HFFc6 (cell line): Measurements from ENCODE around the gene KRT72. TPM values are rescaled to one million over a fixed set of nuclear protein-coding genes. Genes with fewer than 3 reads are reported as not detected.
"Not testable (repeated sequence)": the region's sequence is repeated elsewhere in the genome, so short reads cannot be mapped to it uniquely, and the experiment has no call there.

ENCODE experiments used
- DNase-seq: peaks from one replicate; pipeline ENCODE4 v3.0.0-alpha.2; 2018
- H3K27ac Mint-ChIP-seq: 2 replicates; pipeline ENCODE4 v1.8.0; 2020; ENCODE audit warnings: mild to moderate bottlenecking, mixed read lengths
- H3K27me3 Mint-ChIP-seq: 2 replicates; pipeline ENCODE4 v1.8.0; 2021; ENCODE audit warnings: mild to moderate bottlenecking, moderate library complexity, mixed read lengths; ENCODE audit not compliant: insufficient read depth
- H3K36me3 Mint-ChIP-seq: 2 replicates; pipeline ENCODE4 v1.8.0; 2021; ENCODE audit warnings: low read depth, mixed read lengths
- H3K4me1 Mint-ChIP-seq: 2 replicates; pipeline ENCODE4 v1.8.0; 2020; ENCODE audit warnings: low read depth, mixed read lengths
- H3K4me3 Mint-ChIP-seq: 2 replicates; pipeline ENCODE4 v1.8.0; 2020; ENCODE audit warnings: mild to moderate bottlenecking, moderate library complexity, mixed read lengths
- H3K9me3 Mint-ChIP-seq: 2 replicates; pipeline ENCODE4 v1.8.0; 2020; ENCODE audit warnings: mild to moderate bottlenecking, mixed read lengths
- total RNA-seq, 6 experiments: library from RNA; stranded (reverse); fragmentation: NEBNext Ultra II Directional; extraction: Animal tissue kit (Norgen Biotek cat#: 25700); gene quantifications; 2 replicates in 1 of 6; 3 replicates in 5 of 6; pipeline ENCODE4 v1.2.3, GENCODE V29; 2021
- TF ChIP-seq, protein P1 (sequence below): fragments of 200-600 bp; sonication (generic); IDR thresholded peaks from 2 replicates; pipeline ENCODE4 v1.5.0; 2021; ENCODE audit warnings: antibody characterized with exemption, mild to moderate bottlenecking

KRT72 gene
- total RNA-seq, 6 experiments from 2014 or later: not detected

DNA sequence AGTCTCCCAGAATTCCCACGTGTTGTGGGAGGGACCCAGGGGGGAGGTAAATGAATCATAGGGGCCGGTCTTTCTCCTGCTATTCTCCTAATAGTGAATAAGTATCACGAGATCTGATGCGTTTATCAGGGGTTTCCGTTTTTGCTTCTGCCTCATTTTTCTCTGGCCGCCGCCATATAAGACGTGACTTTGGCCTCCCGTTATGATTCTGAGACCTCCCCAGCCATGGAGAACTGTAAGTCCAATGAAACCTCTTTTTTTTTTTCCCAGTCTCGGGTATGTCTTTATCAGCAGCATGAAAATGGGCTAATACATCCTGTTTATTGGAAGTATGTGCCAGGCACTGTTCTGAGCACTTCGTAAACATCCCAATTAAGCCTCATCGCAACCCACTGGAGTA lies 788 bp downstream of the KRT72 start:
- Mint-ChIP-seq H3K4me1 (no peaks in the 10 kb centered on the region), H3K27me3 (peaks cover 43% of the 10 kb centered on the region), H3K27ac (no peak overlapping the region), H3K9me3 (no peaks in the 10 kb centered on the region), H3K4me3 (no peak overlapping the region), H3K36me3 (no peaks in the 10 kb centered on the region)
- DNase-seq: no peak
- TF ChIP-seq, protein P1, sequence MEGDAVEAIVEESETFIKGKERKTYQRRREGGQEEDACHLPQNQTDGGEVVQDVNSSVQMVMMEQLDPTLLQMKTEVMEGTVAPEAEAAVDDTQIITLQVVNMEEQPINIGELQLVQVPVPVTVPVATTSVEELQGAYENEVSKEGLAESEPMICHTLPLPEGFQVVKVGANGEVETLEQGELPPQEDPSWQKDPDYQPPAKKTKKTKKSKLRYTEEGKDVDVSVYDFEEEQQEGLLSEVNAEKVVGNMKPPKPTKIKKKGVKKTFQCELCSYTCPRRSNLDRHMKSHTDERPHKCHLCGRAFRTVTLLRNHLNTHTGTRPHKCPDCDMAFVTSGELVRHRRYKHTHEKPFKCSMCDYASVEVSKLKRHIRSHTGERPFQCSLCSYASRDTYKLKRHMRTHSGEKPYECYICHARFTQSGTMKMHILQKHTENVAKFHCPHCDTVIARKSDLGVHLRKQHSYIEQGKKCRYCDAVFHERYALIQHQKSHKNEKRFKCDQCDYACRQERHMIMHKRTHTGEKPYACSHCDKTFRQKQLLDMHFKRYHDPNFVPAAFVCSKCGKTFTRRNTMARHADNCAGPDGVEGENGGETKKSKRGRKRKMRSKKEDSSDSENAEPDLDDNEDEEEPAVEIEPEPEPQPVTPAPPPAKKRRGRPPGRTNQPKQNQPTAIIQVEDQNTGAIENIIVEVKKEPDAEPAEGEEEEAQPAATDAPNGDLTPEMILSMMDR: no peak

DNA sequence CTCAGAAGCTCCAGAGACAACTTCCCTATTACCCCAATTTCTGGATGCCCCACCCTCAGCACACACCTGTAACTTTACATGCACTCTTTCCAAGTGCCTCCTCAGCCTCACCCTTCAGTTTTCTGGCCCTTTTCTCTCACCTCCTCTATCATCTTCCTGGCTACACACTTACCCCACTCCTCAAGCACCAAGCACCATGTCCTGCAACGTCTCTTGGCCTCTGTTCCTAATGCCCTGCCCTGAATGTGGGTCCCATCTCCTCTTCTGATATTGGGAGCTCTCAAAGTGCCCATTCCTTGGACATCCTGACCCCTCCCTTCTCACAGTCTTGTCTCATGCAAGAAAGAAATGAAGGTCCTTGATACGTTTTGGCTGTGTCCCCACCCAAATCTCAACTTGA lies 1.2 kb downstream of the KRT72 start:
- TF ChIP-seq, protein P1: no peak
- no peaks in the 10 kb centered on the region for H3K9me3 Mint-ChIP-seq
- no peak overlapping the region for H3K27ac Mint-ChIP-seq
- no peak for DNase-seq
- no peak overlapping the region for H3K4me3 Mint-ChIP-seq
- peaks cover 43% of the 10 kb centered on the region for H3K27me3 Mint-ChIP-seq
- H3K36me3 Mint-ChIP-seq: no peaks in the 10 kb centered on the region
- no peaks in the 10 kb centered on the region for H3K4me1 Mint-ChIP-seq

DNA sequence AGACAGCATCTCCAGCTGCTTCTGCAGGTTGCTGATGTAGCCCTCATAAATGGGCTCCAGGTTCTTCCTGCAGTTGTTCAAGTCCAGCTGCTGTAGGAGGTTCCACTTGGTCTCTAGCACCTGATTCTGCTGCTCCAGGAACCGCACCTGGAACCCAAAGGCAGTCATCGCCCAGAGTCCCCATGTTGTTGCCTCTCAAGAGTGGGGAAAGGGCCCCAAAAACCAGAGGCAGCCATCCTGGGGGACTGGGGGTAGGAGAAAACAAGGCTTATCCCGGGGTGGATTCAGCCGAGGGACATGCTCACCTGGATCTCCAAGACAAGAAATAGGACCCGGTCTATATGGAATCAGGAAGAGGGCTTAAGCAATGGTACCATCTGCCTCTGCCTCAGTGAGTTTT lies 2.3 kb downstream of the KRT72 start:
- H3K27me3 Mint-ChIP-seq: peaks cover 43% of the 10 kb centered on the region
- TF ChIP-seq, protein P1: no peak
- no peak for DNase-seq
- H3K4me3 Mint-ChIP-seq: no peak overlapping the region
- no peak overlapping the region for H3K27ac Mint-ChIP-seq
- no peaks in the 10 kb centered on the region for H3K9me3 Mint-ChIP-seq
- no peaks in the 10 kb centered on the region for H3K36me3 Mint-ChIP-seq
- H3K4me1 Mint-ChIP-seq: no peaks in the 10 kb centered on the region

DNA sequence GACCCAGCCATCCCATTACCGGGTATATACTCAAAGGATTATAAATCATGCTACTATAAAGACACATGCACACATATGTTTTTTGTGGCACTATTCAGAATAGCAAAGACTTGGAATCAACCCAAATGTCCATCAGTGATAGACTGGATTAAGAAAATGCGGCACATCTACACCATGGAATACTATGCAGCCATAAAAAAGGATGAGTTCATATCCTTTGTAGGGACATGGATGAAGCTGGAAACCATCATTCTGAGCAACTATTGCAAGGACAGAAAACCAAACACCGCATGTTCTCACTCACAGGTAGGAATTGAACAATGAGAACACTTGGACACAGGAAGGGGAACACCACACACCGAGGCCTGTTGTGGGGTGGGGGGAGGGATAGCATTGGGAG lies 7.0 kb downstream of the KRT72 start:
- DNase-seq, H3K9me3 Mint-ChIP-seq, H3K36me3 Mint-ChIP-seq, H3K4me1 Mint-ChIP-seq, H3K27ac Mint-ChIP-seq, H3K4me3 Mint-ChIP-seq: not testable (repeated sequence)
- peaks cover 41% of the 10 kb centered on the region for H3K27me3 Mint-ChIP-seq

DNA sequence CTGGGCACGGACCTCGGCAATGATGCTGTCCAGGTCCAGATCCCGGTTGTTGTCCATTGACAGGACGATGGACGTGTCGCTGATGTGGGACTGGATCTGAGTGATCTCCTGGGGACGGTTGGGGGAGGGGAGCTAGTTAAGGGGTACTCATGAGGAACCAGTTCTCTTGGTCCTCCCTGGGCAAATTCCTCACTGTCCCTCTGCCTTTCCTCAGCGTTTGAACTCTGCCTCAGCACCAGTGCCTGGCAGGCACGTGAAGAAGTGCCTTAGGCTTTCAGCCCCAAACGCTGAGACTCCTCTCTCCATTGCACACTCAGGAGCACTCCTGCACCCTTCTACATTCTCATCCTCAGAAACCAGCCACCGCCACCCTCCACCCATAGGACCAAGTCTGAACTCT lies 9.7 kb downstream of the KRT72 start:
- Mint-ChIP-seq H3K36me3 (no peaks in the 10 kb centered on the region), H3K27ac (no peak overlapping the region), H3K9me3 (no peaks in the 10 kb centered on the region), H3K4me1 (no peaks in the 10 kb centered on the region), H3K27me3 (peaks cover 30% of the 10 kb centered on the region), H3K4me3 (no peak overlapping the region)
- no peak for DNase-seq
- TF ChIP-seq, protein P1: no peak

DNA sequence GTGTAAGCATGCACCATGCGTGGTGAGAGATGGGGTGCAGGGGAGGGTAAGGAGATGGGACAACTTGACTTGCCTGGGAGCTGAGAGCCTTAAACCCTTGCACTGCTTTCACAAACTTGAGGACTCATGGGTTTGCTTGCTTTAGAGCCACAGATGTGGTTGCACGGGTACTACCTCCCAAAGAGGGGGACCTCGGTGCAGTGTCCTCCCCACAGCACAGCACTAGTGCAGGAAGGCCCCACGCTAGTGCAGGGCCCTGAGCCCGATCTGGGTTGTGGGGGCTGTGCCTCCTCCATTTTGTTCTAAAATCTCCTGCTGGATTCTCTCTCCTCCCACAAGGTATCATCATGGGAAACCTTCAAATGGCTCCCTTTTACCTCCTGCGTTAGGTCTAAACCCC lies 11.2 kb downstream of the KRT72 start:
- TF ChIP-seq, protein P1: no peak
- DNase-seq: no peak
- Mint-ChIP-seq H3K9me3 (no peaks in the 10 kb centered on the region), H3K4me1 (no peaks in the 10 kb centered on the region), H3K27ac (no peak overlapping the region), H3K4me3 (no peak overlapping the region), H3K27me3 (peaks cover 34% of the 10 kb centered on the region), H3K36me3 (no peaks in the 10 kb centered on the region)
